HG03280 (cell line): ENCODE measurements around the gene RMRP.
"Not testable (repeated sequence)": the region's sequence is repeated elsewhere in the genome, so short reads cannot be mapped to it uniquely, and the experiment has no call there.

Source experiments
- ATAC-seq: cut with Tn5 transposase; IDR thresholded peaks from one replicate; pipeline ENCODE4 v1.9.1; 2021; ENCODE audit warnings: mild to moderate bottlenecking, moderate library complexity; ENCODE audit not compliant: unreplicated experiment

Gene RMRP

GRCh38 chr9:35616681-35617459, 40.9 kb downstream of the RMRP start:
- peak; percentile 35 for ATAC-seq

GRCh38 chr9:35615981-35616680, 41.7 kb downstream of the RMRP start:
- ATAC-seq = no peak

- ATAC-seq = no peak
These were observed 45.0 kb downstream of the RMRP start for GRCh38 chr9:35612843-35613242.

GRCh38 chr9:35612066-35612465, 45.8 kb downstream of the RMRP start:
- not testable (repeated sequence) for ATAC-seq

GRCh38 chr9:35611230-35611797, 46.5 kb downstream of the RMRP start:
- peak; percentile 77 for ATAC-seq

GRCh38 chr9:35609820-35610163, 48.0 kb downstream of the RMRP start:
- ATAC-seq = no peak

GRCh38 chr9:35609001-35609819, 48.6 kb downstream of the RMRP start:
- no peak for ATAC-seq

GRCh38 chr9:35608221-35608620, 49.6 kb downstream of the RMRP start:
- ATAC-seq = no peak
